GM19035 (cell line): ENCODE measurements around the gene CCDC102B.
"Not testable (repeated sequence)": the region's sequence is repeated elsewhere in the genome, so short reads cannot be mapped to it uniquely, and the experiment has no call there.

Source experiments
- ATAC-seq: cut with Tn5 transposase; IDR thresholded peaks from one replicate; pipeline ENCODE4 v1.9.1; 2021; ENCODE audit not compliant: unreplicated experiment

The CCDC102B gene

DNA sequence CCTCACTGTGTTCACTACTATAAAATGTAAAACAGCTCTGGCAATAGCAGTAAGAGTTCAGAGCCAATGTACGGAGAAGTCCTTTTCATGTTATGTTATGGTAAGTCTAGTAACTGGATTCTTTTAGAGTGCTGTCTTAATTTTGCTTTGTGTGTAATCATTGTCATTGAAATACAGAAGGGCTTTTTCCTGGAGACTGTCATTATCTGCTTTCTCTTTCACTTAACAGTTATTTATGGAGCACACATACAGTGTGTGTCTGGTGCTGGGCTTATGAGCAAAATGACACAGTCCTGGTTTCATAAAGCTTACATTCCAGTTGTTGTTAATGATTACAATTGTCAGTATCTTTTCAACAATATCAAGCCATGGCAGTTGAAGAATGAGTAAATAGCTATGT, 95.5 kb downstream of the CCDC102B start:
- no peak for ATAC-seq

DNA sequence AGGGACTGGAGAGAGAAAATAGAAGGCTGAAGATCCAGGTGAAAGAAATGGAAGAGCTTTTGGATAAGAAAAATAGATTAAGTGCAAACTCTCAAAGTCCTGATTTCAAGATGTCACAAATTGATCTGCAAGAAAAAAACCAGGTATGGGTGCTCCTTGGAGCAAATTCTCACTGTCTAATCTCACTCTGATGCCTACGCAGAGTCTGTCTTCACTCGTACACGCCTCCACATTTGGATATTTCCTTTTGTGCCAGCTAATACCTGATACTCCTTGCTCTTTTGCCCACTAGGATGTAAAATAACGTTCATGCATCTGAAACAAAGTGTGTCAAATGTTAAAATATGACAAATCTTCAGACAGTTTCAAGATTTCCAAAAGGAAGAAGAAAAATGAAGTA, 99.4 kb downstream of the CCDC102B start:
- ATAC-seq: no peak

DNA sequence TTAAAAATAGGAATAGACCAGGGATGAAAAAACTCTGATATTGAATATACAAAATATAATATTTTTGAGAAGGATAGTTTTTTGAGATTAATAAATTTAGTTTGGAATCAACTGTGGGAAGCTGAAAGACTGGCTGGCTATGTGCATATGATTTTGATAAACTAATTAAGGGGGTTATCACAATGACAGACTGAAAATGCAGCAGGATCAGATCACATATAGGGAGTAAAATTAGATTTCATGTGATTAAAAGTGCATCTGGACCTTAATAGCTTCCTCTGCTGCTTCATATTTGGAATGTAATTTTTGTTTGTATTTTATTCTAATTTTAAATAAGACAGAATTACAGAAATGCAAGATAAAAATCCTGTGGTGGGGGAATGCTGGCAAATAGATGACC, 111.7 kb downstream of the CCDC102B start:
- no peak for ATAC-seq

DNA sequence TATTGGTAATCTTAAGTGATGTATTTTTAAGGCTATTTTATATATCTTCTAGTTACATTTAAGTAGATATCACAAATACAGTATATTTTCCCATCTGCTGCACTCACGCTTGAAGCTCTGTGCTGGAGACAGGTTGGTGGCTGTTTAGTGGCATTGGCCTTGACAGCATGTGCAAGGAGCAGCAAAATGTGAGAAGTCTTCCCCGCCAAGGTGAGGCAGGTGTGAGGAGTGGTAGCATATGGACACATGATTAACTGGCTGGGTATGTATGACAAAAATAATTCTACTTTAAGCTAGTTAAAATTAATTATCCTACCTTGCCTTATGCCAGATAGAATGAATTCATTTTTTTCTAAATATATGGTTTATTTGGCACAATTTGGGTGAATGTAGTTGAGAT, 117.2 kb downstream of the CCDC102B start:
- no peak for ATAC-seq

DNA sequence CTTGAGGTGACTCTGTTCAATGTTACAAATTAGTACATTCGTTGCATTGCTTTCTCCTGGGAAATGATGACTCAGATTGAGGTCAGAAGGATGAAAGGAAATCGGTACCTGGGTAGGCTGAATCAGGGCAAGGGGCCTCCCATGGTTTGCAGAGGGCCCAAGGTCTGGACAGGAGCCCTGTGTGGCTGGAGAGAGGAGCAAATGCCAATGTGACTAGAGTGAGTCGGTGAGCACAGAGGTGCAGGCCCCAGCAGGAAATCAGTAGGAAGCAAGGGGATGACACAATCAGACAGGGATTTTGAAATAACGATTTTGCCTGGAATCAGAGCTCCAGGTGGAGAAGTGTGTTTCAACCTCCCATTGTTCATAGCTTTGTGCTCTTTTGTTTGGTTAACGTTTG, 118.9 kb downstream of the CCDC102B start:
- no peak for ATAC-seq

DNA sequence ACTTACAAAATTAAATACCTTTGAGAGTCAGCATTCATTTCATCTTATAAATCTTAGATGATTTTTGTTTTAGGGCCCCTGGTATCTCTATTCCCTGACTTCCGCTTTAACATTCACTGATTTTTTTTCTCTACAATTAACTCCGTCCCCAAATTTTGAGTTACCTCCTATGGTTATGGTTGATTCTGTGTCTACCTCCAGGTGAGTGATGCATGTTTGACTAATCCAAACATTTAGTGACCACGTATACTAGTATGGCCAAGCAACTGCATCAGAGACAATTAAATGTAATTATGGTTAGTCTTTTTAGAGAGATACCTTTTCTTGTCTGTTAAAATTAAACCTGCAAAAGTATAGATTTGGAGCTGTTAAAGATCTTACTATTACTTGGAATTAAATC, 120.3 kb downstream of the CCDC102B start:
- ATAC-seq: no peak

DNA sequence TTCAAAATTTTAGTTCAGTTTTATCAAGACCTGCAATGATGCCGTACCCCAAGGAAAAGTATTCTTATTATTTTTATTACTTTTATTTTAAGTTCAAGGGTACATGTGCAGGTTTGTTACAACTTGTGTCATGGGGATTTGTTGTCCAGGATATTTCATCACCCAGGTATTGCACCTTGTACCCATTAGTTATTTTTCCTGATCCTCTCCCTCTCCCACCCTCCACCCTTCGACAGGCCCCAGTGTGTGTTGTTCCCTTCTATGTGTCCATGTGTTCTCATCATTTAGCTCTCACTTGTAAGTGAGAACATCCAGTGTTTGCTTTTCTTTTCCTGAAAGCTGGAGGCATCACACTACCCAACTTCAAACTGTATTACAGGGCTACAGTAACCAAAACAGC, 122.0 kb downstream of the CCDC102B start:
- ATAC-seq: no peak

DNA sequence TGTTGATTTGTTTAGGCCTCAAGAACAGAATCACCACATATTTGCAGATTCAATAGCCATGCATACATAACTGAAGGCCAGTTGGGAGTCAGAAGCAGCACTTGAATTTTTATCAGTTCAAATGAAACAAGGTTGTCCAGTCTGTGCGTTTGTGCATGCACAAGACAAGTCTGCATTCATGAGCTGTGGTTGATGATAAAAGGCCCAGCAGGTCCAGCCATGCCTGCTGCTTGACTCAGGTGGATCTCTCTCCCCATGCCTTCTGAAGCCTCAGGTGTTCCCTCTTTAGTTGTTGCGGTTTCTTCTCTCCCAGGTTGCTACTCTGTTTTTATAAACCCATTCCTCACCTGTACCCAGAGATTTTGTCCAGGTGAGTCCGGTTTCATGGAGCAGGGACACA, 124.5 kb downstream of the CCDC102B start:
- ATAC-seq: no peak

DNA sequence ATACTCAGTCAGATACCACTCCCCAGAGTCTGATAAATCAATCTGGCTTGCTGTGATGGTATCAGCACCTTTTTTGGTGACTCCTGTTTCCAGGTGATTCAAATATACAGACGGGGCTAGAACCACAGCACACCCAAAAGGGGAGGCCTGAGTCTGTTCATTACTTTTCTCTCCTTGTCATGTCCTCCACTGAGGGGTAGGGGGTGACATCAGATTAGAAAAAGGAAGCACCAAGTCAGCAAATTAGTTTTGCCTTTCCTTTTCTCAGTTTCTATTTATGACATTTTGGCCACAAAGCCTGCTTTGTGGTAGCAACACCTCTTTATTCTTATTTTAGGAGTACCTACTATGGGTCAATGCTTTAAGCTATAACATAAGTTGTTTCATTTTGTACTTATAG, 127.4 kb downstream of the CCDC102B start:
- ATAC-seq: peak; percentile 74

DNA sequence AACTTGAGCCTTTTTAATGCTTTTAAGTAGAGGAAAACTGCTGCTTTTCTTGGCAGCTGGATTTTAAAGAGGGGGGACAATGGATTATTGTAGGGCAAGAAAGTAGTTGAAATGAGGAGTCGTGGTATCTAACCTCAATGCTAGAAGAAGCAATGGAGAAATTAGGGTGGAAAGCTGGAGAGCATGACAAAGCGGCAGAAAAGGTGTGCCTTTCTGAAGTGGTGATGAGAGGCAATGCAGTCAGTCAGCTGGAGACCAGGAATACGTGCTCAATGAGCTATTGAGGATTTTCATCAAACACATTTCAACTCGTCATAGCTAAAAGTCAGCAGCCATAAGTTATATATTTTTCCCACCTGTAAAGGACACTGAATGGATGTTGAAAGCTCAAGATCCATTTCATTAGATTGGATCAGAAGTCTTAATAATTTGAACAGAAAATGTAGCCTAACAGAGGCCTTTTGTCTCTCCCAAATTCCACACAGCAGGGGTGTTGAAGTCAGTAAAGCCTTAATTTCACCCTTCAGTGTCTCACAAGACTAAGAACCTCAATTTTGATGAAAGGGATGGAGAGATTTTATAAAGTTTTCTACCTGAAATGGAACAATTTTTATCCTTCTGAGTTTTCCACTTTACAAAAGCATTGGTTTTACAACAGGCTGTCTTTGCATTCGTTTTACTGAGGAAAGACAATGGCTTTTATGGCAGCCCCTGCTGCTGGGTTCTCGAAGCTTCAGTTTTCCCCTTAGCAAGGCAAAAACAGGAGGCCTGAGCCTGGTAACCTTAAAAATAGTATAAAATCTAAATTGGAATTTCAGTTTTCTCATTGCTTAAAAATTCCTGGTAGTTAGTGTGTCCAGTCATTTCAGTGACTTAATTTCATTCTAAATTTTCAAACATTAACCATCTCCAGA, 131.1 kb downstream of the CCDC102B start:
- ATAC-seq: no peak

DNA sequence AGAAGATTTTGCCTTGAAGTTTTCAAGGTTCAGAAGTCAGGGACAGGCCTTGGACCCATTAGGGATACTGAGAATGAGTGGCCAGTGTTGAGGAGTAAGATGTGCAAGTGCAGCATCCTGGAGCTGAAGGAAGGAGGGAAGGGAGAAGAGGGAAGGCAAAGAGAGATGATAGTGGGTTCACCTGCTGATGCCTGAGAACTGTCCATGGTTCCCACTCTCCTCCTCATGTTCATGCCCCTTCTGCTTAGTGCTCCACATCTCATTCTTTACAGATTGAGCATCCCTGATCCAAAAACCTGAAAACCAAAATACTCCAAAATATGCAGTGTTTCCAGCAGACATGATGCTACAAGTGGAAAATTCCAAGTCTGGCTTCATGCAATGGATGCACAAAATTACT, 137.8 kb downstream of the CCDC102B start:
- no peak for ATAC-seq

DNA sequence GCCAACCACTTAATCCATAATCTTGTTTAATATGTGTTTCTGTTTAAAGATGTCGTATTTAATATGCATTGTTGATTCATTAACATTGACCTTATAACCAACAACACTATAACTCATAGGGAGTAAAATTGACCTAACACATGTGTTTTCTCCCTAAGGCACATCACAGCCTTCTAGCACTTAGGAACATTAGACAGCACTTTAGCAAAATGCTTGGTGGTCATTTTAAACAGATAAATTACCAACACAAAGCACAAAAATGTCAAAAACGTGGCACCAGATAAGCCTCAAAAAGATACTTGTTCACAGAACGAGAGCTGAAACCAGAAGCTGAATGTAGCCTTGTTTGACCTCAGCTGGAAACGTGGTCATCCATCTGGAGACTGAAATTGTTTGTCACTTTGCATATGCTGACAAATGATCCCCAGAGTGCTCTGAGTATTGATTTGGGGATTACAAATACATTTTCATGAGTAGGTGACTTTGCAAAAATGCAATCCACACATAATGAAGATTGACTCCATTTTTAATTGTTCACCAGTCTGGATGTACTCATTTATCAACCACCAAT, 139.2 kb downstream of the CCDC102B start:
- ATAC-seq: peak; percentile 50

DNA sequence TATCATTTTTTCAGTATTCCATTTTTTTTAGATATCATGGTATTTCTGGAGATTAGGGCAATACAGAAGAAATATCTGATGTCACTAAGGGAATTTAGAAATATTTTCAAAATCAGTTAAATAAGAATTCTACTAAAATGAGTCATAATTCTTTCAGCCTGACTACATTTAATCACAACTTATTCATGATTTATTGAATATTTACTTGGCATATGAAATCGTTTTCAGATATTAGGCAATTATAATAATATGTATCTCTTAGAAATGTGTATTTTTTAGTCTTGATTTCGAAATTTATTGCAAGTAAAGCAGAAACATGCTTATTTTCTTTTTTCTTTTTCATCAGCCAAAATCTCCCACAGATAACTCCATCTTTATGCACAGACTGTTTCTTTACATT, 142.2 kb downstream of the CCDC102B start:
- no peak for ATAC-seq

DNA sequence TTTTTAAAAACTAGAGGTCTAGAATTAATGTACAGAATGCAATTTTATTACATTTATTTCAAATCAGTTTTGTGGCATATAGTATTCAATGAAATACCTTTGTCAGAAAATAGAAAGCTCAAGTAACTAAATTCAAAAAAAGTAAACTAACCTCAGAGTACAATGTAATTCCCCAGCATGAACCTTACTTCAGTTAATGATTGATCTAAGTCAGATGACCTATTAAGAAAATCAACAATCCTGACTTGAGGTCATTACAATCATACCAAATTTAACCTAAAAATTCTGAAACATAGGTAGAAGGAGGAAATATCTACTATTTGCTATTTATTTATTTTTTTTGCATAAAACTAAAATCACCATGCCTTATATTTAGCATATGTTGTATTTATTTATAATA, 142.9 kb downstream of the CCDC102B start:
- ATAC-seq: no peak

DNA sequence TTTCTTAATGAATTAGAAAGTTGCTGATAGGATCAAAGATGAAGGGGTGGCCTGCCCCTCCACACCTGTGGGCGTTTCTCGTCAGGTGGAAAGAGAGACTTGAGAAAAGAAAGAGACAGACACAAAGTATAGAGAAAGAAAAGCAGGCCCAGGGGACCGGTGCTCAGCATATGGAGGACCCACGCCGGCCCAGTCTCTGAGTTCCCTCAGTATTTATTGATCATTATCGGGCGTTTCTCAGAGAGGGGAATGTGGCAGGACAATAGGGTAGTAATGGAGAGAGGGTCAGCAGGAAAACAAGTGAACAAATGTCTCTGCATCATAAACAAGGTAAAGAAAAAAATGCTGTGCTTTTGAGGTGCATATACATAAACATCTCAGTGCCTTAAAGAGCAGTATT, 144.3 kb downstream of the CCDC102B start:
- no peak for ATAC-seq

DNA sequence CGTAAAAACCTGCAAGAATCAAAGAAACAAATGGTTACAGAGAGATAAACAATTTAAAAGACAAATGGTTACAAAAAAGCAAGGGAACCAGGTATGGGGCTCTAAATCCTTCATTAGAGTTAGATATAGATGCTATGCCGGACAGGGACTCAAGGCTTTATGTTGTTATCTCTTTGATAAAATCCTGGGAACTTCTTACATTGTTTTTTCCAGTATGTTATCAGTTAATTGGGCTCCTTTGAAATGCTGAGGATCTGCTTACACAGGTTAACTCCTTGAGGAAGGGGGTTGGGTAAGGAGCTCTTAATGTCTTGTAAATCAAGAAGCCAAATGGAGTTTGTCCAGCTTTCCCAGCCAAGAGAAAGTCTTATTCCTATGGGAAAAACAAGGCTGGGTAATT, 146.0 kb downstream of the CCDC102B start:
- not testable (repeated sequence) for ATAC-seq

DNA sequence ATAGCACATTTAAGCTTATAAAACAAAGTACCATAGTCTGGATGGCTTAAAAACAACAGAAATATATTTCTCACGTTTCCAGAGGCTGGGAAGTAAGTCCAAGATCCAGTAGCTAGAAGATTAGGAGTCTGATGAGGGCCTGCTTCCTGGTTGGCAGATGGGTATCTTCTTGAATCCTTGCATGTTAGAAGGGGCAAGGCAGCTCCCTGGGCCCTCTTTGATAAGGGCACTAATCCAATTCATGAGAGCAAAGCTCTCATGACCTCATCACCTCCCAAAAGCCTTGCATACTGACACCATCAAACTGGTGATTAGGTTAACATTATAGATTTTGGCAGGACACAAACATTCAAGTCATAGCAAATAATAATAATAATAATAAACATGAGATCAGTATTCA, 146.4 kb downstream of the CCDC102B start:
- no peak for ATAC-seq

DNA sequence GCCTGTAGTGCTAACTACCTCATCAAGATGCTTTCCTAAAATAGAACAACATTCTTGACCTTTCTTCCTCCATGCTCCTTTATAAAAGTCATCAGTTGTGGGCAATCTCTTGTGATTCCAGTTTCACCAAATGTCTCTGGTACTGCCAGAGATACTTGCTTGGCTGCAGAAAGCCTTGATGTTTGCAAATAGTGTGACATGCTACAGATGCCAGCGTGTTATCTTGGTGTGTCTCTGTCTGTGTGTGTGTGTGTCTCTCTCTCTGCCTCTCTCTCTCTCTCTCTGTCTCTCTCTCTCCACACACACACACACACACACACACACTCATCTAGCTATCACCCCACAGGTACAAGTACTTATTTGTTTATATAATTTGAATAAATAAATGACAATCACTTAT, 146.9 kb downstream of the CCDC102B start:
- no peak for ATAC-seq

DNA sequence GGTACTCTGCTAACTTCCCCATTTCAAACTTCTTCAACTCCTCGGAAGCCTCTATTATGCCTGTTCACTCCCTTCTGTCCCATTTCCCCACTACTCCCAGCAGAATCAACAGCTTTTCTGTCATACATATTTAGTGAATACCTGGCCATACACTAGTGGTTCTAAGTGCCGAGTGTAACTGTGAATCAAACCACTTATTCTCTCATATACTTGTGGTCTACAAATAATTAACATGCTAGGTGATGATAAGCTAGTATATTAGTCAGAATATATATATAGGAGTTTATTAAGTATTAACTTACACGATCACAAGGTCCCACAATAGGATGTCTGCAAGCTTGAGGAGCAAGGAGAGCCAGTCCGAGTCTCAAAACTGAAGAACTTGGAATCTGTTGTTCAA, 150.7 kb downstream of the CCDC102B start:
- ATAC-seq: no peak

DNA sequence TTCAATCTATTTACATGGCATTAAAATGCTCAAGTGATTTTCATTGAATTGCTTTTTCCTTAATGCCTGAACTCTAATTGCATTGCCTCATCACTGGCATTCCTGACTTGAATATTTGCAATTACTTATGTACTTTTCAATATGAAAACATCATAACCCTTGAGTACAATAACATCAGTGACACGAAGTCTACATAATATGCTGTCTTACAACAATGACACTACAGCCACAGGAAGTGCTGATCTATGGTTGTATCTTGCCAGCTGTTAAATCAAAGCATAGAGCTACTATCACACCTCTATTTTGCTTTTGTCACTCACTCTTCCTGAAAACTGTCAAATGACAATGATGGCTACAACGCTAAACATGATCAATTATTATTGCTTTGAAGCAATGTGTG, 156.9 kb downstream of the CCDC102B start:
- no peak for ATAC-seq

DNA sequence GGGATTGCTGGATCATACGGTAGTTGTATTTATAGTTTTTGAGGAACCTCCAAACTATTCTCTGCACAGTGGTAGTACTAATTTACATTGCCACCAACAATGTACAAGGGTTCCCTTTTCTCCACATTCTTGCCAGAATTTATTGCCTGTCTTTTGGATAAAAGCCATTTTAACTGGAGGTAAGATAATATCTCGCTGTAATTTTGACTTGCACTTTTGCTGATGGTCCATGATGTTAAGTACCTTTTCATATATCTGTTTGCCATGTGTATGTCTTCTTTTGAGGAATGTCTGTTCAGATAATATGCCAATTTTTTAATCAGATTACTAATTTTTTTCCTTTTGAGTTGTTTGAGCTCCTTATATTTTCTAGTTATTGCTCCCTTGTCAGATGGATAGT, 158.8 kb downstream of the CCDC102B start:
- ATAC-seq: no peak

DNA sequence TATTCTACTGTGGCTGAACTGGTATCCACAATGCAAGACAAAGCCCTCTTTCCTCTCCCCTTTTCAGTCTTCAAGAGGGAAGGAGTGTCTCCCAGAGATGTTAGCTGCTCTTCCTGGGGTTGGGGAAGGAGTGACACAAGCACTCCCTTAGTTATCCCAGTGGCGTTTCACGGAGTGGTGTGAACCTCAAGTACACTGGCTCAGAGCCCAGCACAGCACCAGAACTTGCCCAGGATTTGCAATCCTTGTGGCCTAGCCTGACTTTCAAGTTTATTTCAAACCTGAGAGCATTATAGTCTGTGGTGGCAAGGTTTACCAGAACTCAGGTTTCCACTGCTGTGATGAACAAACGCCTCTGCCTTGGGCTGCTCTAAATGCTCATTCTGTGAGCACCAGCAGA, 162.5 kb downstream of the CCDC102B start:
- ATAC-seq: no peak

DNA sequence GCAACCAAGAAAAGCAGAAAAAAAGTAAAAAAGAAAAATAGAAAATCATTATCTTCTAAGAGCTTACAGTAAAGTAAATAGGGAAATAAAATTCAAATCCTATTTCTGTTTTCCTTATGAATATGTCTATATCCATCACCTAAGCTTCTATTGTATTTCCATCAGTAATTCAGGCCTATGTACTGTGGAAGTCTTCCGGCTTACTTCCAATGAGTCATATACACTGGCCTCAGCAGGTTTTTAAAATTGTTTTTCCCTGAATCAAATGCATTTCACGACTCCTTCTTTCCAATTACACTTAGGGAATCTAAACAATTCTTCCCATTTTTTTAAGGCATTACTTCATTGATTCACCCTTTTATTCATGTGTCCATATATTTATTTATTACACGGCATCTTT, 164.7 kb downstream of the CCDC102B start:
- no peak for ATAC-seq
